ENCODE data around the gene CSNK1G1. TPM values are rescaled to one million over a fixed set of nuclear protein-coding genes. Genes with fewer than 3 reads are reported as not detected.

CSNK1G1 gene
- total and polyA plus RNA-seq, 2 of the 8 experiments (the other 6 are each of a cell fraction or from before 2014, with no cell fraction given) = 6.0 to 12.9 TPM

DNA sequence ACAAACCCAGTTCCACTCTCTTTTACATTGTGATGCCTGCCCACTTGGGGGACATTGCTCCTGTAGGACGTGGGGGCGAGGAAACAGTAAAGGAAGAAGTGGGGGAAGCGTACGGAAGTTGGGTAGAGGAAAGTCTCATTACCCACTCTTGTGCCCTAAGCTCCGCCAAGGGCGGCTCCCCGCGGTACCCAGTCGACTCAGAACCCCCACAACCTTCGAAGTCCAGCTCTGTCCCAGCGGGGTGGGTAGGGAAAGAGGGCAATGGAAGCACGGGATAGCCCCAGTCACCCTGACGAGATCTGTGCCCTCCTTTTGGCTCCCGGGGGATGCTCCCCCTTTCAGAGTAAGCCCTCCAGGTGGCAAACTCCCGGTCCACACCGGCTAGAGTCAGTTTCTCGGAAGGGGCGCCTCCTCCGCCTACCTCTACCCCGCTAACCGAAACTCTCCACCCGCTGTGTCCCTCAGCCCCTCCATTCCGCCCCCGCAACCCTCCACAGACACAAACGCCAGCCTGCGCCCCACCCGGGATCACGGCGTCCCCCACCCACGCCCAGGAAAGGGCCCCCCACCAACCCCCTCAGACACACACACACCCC is 527 bp downstream of the CSNK1G1 start:
- Histone ChIP-seq H3K18ac (ENCODE audit: extremely low read depth, low read length) (peak overlapping the region; percentile 60), H3K36me3 (ENCODE audit: control insufficient read depth in 2 of 4, insufficient read depth in 4 of 4, low read length in 3 of 4) (no peaks in the 10 kb centered on the region), H3K27ac (ENCODE audit: low read depth, low read length) (peak overlapping the region; percentile 75), H3K23ac (ENCODE audit: insufficient read length) (no peak overlapping the region), H2BK12ac (ENCODE audit: low read depth, low read length) (peak overlapping the region; percentile 4; the same call in 1 of the 2 replicates), H2AFZ (ENCODE audit: low read length) (peak overlapping the region; percentile 62; the same call in 1 of the 2 replicates), H2BK15ac (ENCODE audit: low read length) (no peak overlapping the region), H3K4me3 (ENCODE audit: extremely low read depth in 1 of 4, insufficient read depth in 2 of 4, low read depth in 3 of 4, low read length in 4 of 4) (peak overlapping the region; percentile 68 to 95 (median 80)), H2AK5ac (ENCODE audit: low read depth, low read length) (no peak overlapping the region), H2BK5ac (ENCODE audit: low read depth, low read length) (peak overlapping the region; percentile 87), H3K79me1 (ENCODE audit: low read depth, low read length) (no peaks in the 10 kb centered on the region), H4K8ac (ENCODE audit: extremely low read depth, insufficient read depth, low read length) (peak overlapping the region; percentile 98; the same call in 1 of the 2 replicates), H3K9me3 (ENCODE audit: insufficient read depth in 2 of 2, low read depth in 1 of 2, low read length in 1 of 2) (no peaks in the 10 kb centered on the region), H4K20me1 (replicated peaks in 1 of 2; ENCODE audit: control insufficient read depth in 1 of 2, insufficient read depth in 2 of 2, low read length in 2 of 2) (no peaks in the 10 kb centered on the region), H3K27me3 (replicated peaks in 1 of 4; ENCODE audit: control insufficient read depth in 3 of 4, extremely low read depth in 1 of 4, insufficient read depth in 3 of 4, low read length in 3 of 4) (no peaks in the 10 kb centered on the region), H3K79me2 (ENCODE audit: control insufficient read depth in 1 of 2, insufficient read depth in 2 of 2, low read length in 2 of 2) (peaks cover 0 to 40% of the 10 kb centered on the region in 2 experiments; a peak in 3 of 4 replicates), H2BK20ac (ENCODE audit: low read length) (no peak overlapping the region), H3K9ac (replicated peaks in 1 of 4; ENCODE audit: extremely low read depth in 1 of 4, low read depth in 3 of 4, low read length in 3 of 4) (peak overlapping the region; percentile 79 to 96 (median 86)), H3K4me2 (ENCODE audit: insufficient read depth in 1 of 2, low read depth in 2 of 2, low read length in 2 of 2) (peak overlapping the region; percentile 79 to 90), H3K4me1 (replicated peaks in 1 of 4; ENCODE audit: control insufficient read depth in 3 of 4, insufficient read depth in 4 of 4, low read length in 3 of 4) (peaks cover 0 to 2% (median 0%) of the 10 kb centered on the region in 4 experiments; a peak in 2 of 7 replicates), H3K4ac (replicated peaks; ENCODE audit: insufficient read length, low read depth, low read length) (no peak overlapping the region), H3K56ac (replicated peaks; ENCODE audit: insufficient read length, low read depth, low read length) (peak overlapping the region; percentile 54), H2BK120ac (replicated peaks; ENCODE audit: low read depth, low read length) (no peak overlapping the region), H4K91ac (replicated peaks; ENCODE audit: insufficient read length, low read length) (no peak overlapping the region), H3K14ac (ENCODE audit: insufficient read length) (no peak overlapping the region), H4K5ac (ENCODE audit: insufficient read length, low read depth, low read length) (peak overlapping the region; percentile 54), H3K23me2 (ENCODE audit: low read depth, low read length) (peaks cover 2% of the 10 kb centered on the region; the same call in 1 of the 2 replicates)
- POLR2A ChIA-PET (ENCODE audit: partially characterized antibody) = interaction anchor here (0.9 to 1.7 kb wide), 8 partner anchors 8 to 193 kb away, joined by 3 to 8 read pairs (median 3); partner anchors contain the start of gene PPIB
- FAIRE-seq (no peak), DNase-seq (ENCODE audit: low read depth in 1 of 2, low spot score in 2 of 2) (peak in 1 of 2 experiments; percentile 67)
- 2% methylated on average over 25 of the region's 30 CpGs; no CpG with 5 or more reads in 1 of the 2 experiments for WGBS, 2 experiments (ENCODE audit: extremely low coverage in 1 of 2, insufficient coverage in 1 of 2, insufficient read length in 1 of 2, insufficient replicate concordance in 2 of 2, low coverage in 1 of 2, low lambda C conversion rate in 2 of 2, missing lambda C conversion rate in 1 of 2)
- CTCF ChIA-PET (ENCODE audit: partially characterized antibody) = interaction anchor here (0.5 to 1.0 kb wide), 4 partner anchors 37 to 665 kb away, joined by 3 to 4 read pairs (median 3); no protein-coding TSS in a partner anchor
- TF ChIP-seq SAP30 (IDR thresholded peaks at IDR 0.05; ENCODE audit: insufficient read depth, insufficient replicate concordance, low read length) = peak; percentile 55
- TF ChIP-seq CBX8 (IDR thresholded peaks at IDR 0.05; ENCODE audit: borderline replicate concordance, low read depth, low read length) = no peak
- TF ChIP-seq, protein P1, sequence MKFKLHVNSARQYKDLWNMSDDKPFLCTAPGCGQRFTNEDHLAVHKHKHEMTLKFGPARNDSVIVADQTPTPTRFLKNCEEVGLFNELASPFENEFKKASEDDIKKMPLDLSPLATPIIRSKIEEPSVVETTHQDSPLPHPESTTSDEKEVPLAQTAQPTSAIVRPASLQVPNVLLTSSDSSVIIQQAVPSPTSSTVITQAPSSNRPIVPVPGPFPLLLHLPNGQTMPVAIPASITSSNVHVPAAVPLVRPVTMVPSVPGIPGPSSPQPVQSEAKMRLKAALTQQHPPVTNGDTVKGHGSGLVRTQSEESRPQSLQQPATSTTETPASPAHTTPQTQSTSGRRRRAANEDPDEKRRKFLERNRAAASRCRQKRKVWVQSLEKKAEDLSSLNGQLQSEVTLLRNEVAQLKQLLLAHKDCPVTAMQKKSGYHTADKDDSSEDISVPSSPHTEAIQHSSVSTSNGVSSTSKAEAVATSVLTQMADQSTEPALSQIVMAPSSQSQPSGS (IDR thresholded peaks at IDR 0.05; ENCODE audit: low read length) = no peak
- no peak; the same call in 1 of the 2 replicates for TF ChIP-seq POLR2AphosphoS5 (IDR thresholded peaks at IDR 0.05; ENCODE audit: low read depth, low read length)
- TF ChIP-seq EZH2 (IDR thresholded peaks at IDR 0.05; ENCODE audit: low read depth, low read length, severe bottlenecking) = no peak
- TF ChIP-seq RXRA (IDR thresholded peaks at IDR 0.05; ENCODE audit: insufficient read depth, low read depth, low read length) = no peak
- peak; percentile 28 for TF ChIP-seq KDM4A (IDR thresholded peaks at IDR 0.05; ENCODE audit: low read depth, low read length, severe bottlenecking)
- TF ChIP-seq HDAC2 (IDR thresholded peaks at IDR 0.05; ENCODE audit: borderline replicate concordance in 1 of 2, low read depth in 2 of 2, low read length in 2 of 2) = 0 out of 4 replicates have a peak, but pooled peaks of 1 of the 2 experiments have one; percentile 18
- no peak for TF ChIP-seq YY1 (IDR thresholded peaks at IDR 0.05; ENCODE audit: low read depth, low read length)
